ENCODE data around the gene PLIN3.

GRCh38 chr19:4839192-4839591, 28.3 kb downstream of the PLIN3 start:
- TF ChIP-seq EZH2 (IDR thresholded peaks at IDR 0.05; ENCODE audit: borderline replicate concordance, low read length), result no peak
- TF ChIP-seq CTCF (IDR thresholded peaks at IDR 0.05; ENCODE audit: low read length), result no peak

Measured in OCI-LY1 (cell line).